Measurements from ENCODE around the gene CLIP2.

Gene CLIP2

DNA sequence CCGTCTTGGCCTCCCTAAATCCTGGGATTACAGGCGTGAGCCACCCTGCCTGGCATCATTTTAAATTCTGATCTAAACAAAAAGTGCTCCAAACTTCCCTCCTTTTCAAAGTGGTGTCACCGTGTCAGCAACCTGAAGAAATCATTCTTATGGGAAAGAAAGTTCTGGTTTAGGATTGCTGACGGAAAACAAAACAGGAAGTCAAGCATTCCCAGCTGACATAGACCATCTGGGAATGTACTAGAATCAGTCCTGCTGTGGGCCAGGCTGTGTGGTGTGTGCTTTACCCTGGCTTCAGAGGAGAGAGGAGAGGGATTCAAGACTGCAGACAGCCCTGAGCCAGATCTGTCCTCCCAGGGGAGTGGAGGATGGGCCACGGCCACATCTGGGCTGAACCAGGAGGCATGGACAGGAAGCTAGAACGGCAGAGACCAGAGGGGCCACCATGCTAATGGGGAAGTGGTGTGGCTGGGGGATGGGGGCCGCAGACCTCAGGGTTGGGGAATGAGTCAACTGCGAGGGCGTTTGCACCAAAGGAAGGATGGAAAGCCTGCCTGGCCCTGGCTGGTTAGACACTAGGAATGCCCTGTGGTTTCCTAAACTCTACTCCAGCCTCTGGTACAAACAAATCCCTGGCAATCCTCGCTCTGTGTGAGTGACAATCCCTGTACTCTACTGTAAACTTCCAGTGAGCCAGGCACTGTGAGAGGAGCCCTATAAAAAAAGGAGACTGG is 16.7 kb upstream of the CLIP2 start:
- DNase-seq (ENCODE audit: low read depth) = peak; percentile 96
- TF ChIP-seq CTCF (conservative IDR thresholded peaks at IDR 0.05; ENCODE audit: control insufficient read depth, insufficient read depth, low read depth, low read length) = no peak
- no peak overlapping the region for H3K4me3 ChIP-seq (ENCODE audit: control insufficient read depth, low read depth, low read length)

DNA sequence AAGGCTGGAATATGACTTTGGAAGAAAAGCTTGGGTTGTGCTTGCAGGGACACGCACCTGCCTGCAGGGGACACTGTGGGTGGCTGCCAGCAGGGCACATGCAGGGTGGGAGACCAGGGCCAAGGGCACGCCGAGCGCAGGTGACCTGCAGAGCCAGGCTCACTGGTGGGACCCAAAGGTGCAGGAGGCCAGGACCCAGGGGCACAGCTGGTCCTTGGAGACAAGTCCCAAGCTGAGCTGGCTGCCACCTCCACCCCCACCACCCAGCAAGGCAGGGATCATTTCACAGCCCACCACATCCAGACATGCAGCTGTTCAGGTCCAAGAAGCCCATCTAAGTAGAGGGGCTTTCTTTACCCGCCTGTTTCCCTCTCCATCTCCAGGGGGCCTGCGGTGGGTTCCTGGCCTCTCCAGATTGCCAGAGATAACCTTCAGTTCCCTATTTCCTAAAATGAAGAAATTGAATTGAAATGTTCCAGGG is 13.8 kb upstream of the CLIP2 start:
- DNase-seq (ENCODE audit: low read depth) = no peak
- H3K4me3 ChIP-seq (ENCODE audit: control insufficient read depth, low read depth, low read length) = no peak overlapping the region
- TF ChIP-seq CTCF (conservative IDR thresholded peaks at IDR 0.05; ENCODE audit: control insufficient read depth, insufficient read depth, low read depth, low read length) = peak; percentile 53

DNA sequence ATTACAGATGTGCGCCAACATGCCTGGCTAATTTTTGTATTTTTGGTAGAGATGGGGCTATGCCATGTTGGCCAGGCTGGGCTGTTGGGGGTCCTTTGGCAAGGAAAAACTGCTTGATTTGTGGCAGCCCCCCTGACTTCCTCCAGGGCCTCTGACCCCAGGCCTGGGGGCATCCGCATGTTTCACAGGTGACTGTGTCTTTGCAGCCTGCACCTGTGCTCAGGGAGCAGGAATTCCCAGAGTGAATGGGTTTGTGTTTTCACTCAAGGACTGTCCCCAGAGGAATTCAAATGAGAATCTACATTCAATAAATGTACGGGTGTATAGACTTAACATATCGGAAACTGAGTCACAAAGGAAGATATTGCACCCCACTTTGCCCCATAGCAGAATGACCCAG is 11.6 kb upstream of the CLIP2 start:
- H3K4me3 ChIP-seq (ENCODE audit: control insufficient read depth, low read depth, low read length) = no peak overlapping the region
- no peak for TF ChIP-seq CTCF (conservative IDR thresholded peaks at IDR 0.05; ENCODE audit: control insufficient read depth, insufficient read depth, low read depth, low read length)
- DNase-seq (ENCODE audit: low read depth) = no peak

DNA sequence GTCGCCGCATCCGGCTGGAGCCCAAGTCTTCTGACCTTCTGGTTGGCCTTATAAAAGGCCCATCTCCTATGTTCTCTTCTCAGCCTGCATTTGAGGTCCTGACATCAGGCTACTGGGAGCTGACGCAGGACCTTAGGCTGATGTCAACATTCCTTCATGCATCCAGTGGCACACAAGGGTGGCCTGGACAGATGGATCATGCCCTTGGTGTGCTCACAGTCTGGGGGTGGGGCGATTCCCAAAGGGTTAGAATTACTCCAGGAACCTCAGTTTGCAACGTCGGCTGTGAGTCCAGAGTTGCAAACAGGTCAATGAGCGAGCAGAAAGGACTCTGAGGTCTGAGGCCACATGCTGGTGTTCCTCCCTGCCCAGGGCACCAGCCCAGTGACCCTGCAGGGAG is 8.2 kb upstream of the CLIP2 start:
- no peak overlapping the region for H3K4me3 ChIP-seq (ENCODE audit: control insufficient read depth, low read depth, low read length)
- no peak for TF ChIP-seq CTCF (conservative IDR thresholded peaks at IDR 0.05; ENCODE audit: control insufficient read depth, insufficient read depth, low read depth, low read length)
- DNase-seq (ENCODE audit: low read depth) = peak; percentile 85

GRCh38 chr7:74282748-74283459 is 6.3 kb upstream of the CLIP2 start:
- no peak for TF ChIP-seq CTCF (conservative IDR thresholded peaks at IDR 0.05; ENCODE audit: control insufficient read depth, insufficient read depth, low read depth, low read length)
- DNase-seq (ENCODE audit: low read depth) = no peak
- H3K4me3 ChIP-seq (ENCODE audit: control insufficient read depth, low read depth, low read length) = no peak overlapping the region

DNA sequence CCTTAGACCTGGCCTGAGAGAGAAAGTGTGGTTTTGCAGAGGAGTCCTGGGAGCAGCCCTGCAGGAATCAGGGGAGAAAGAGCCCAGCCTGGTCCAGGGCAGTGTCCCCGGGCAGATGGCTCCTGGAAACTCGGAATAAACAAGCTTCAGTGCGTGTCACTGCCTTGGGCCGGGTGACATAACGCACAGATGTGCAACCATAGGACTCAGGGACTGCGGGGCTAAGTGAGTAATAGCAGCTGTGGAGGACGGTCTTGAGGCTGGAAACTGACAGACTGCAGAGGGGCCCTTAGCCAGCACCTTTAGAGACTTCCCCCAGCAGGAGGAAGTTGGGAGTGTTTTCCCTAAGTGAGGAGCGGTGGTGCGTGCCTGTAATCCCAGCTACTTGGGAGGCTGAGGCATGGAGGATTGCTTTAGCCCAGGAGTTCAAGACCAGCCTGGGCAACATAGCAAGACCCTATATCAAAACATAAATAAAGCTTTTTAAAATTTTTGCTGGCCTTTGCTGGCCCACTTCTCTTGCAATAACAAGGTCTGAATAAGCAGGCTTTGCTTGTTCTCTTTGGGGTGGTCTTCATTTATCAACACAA is 5.3 kb upstream of the CLIP2 start:
- H3K4me3 ChIP-seq (ENCODE audit: control insufficient read depth, low read depth, low read length) = no peak overlapping the region
- no peak for TF ChIP-seq CTCF (conservative IDR thresholded peaks at IDR 0.05; ENCODE audit: control insufficient read depth, insufficient read depth, low read depth, low read length)
- no peak for DNase-seq (ENCODE audit: low read depth)

Data from fibroblast of mammary gland (primary cell).